ENCODE data around the gene THSD4. TPM values are rescaled to one million over a fixed set of nuclear protein-coding genes. Genes with fewer than 3 reads are reported as not detected.

The THSD4 gene
- total RNA-seq, 1 donor from 2014 or later: 66.8 TPM

- no peak overlapping the region for H3K27ac ChIP-seq
- TF ChIP-seq CTCF (IDR thresholded peaks at IDR 0.05) (no peak), POLR2A (IDR thresholded peaks at IDR 0.05) (no peak), POLR2AphosphoS5 (IDR thresholded peaks at IDR 0.05; ENCODE audit: insufficient read depth in 1 of 2, low read depth in 1 of 2) (no peak)
- intact Hi-C loops (cut with DNase I): no loop called here
- no peaks in the 10 kb centered on the region for H3K36me3 ChIP-seq
- H3K4me3 ChIP-seq: no peak overlapping the region
- H3K27me3 ChIP-seq: no peaks in the 10 kb centered on the region
- no peaks in the 10 kb centered on the region for H3K9me3 ChIP-seq
- peaks cover 16% of the 10 kb centered on the region for H3K4me1 ChIP-seq
- no peak for DNase-seq (ENCODE audit: extremely low spot score in 2 of 2)
Observed at GRCh38 chr15:71591057-71591456, 475.8 kb downstream of the THSD4 start.

- peaks cover 26% of the 10 kb centered on the region for H3K4me1 ChIP-seq
Observed at GRCh38 chr15:71592203-71592602, 476.9 kb downstream of the THSD4 start.

GRCh38 chr15:71595846-71596553 lies 480.7 kb downstream of the THSD4 start:
- Histone ChIP-seq H3K9me3 (no peaks in the 10 kb centered on the region), H3K27me3 (no peaks in the 10 kb centered on the region), H3K4me3 (no peak overlapping the region), H3K4me1 (peaks cover 54% of the 10 kb centered on the region), H3K27ac (peak overlapping the region; percentile 57), H3K36me3 (no peaks in the 10 kb centered on the region)
- no peak for DNase-seq (ENCODE audit: extremely low spot score in 2 of 2)
- intact Hi-C loops (cut with DNase I): no loop called here
- TF ChIP-seq CTCF (IDR thresholded peaks at IDR 0.05) (no peak), POLR2AphosphoS5 (IDR thresholded peaks at IDR 0.05; ENCODE audit: insufficient read depth in 1 of 2, low read depth in 1 of 2) (no peak), POLR2A (IDR thresholded peaks at IDR 0.05) (no peak)

More at GRCh38 chr15:71592203-71592602, 476.9 kb downstream of the THSD4 start:
- DNase-seq (ENCODE audit: extremely low spot score in 2 of 2): no peak
- Histone ChIP-seq H3K4me3 (no peak overlapping the region), H3K9me3 (no peaks in the 10 kb centered on the region), H3K27ac (no peak overlapping the region), H3K36me3 (no peaks in the 10 kb centered on the region), H3K27me3 (no peaks in the 10 kb centered on the region)
- TF ChIP-seq CTCF (IDR thresholded peaks at IDR 0.05) (no peak), POLR2A (IDR thresholded peaks at IDR 0.05) (no peak), POLR2AphosphoS5 (IDR thresholded peaks at IDR 0.05; ENCODE audit: insufficient read depth in 1 of 2, low read depth in 1 of 2) (no peak)
- intact Hi-C loops (cut with DNase I): no loop called here

GRCh38 chr15:71596672-71597071 lies 481.4 kb downstream of the THSD4 start:
- Histone ChIP-seq H3K36me3 (no peaks in the 10 kb centered on the region), H3K27me3 (no peaks in the 10 kb centered on the region), H3K4me3 (no peak overlapping the region), H3K4me1 (peaks cover 61% of the 10 kb centered on the region), H3K9me3 (no peaks in the 10 kb centered on the region), H3K27ac (peak overlapping the region; percentile 82)
- TF ChIP-seq POLR2AphosphoS5 (IDR thresholded peaks at IDR 0.05; ENCODE audit: insufficient read depth in 1 of 2, low read depth in 1 of 2): peak; percentile 10 to 31
- TF ChIP-seq CTCF (IDR thresholded peaks at IDR 0.05): no peak
- no peak for DNase-seq (ENCODE audit: extremely low spot score in 2 of 2)
- intact Hi-C loops (cut with DNase I): no loop called here

GRCh38 chr15:71597126-71597525 lies 481.9 kb downstream of the THSD4 start:
- no peaks in the 10 kb centered on the region for H3K36me3 ChIP-seq
- H3K9me3 ChIP-seq: no peaks in the 10 kb centered on the region
- no peak for DNase-seq (ENCODE audit: extremely low spot score in 2 of 2)
- H3K27me3 ChIP-seq: no peaks in the 10 kb centered on the region
- intact Hi-C loops (cut with DNase I): no loop called here
- H3K27ac ChIP-seq: peak overlapping the region; percentile 82
- H3K4me3 ChIP-seq: no peak overlapping the region
- no peak for TF ChIP-seq POLR2AphosphoS5 (IDR thresholded peaks at IDR 0.05; ENCODE audit: insufficient read depth in 1 of 2, low read depth in 1 of 2)
- TF ChIP-seq POLR2A (IDR thresholded peaks at IDR 0.05): no peak
- H3K4me1 ChIP-seq: peaks cover 61% of the 10 kb centered on the region
